Dermis microvascular lymphatic vessel endothelial cell (primary cell): ENCODE data around the gene SLC12A1. TPM values are rescaled to one million over a fixed set of nuclear protein-coding genes. Genes with fewer than 3 reads are reported as not detected.
A peak's percentile ranks its signal among the peaks of the same experiment; 100 is the strongest.

Source experiments
- DNase-seq, 2 donors: peaks; one replicate each; pipeline versions ENCODE4 v3.0.0 to v3.0.0-alpha.2; 2010; ENCODE audit warnings: low read depth in 2 of 2
- total RNA-seq: library from RNA; depleted of rRNA; stranded (reverse); fragments of >200 nt; gene quantifications from 2 replicates; pipeline ENCODE4 v1.2.1, GENCODE V29; 2014

Gene SLC12A1
- total RNA-seq, 1 donor from 2014 or later: not detected

DNA sequence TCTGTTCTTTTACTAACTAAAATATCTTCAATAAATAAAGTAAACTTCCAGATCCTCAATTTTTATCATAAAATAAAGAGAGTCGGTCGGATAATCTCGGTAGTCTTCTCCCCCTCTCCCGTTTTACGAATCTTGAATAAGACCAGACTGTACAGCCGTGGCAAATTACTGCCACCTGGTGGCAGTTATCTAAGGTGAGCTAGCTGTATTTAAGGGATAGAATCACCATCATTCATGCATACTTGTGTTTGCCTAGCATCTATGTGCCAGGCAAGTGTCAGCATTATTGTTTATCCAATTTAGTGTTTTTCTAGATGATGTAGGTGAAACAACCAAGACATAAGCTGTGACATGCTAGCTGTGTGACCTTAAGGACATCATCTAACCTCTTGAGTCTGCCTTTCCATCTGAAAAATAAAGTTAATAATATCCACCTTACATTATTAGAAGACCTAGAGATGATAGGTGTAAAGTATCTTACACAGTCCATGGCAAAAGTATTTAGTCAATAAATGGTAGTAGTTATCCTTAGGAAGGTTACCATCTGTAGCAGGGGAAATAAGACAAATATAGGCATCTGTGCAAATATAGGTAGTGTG is 146.5 kb downstream of the SLC12A1 start:
- DNase-seq: peak; percentile 64 to 81

Other genes starting within 250 kb of the SLC12A1 start
- gene SLC24A5, start 85.3 kb upstream of the SLC12A1 start, total RNA-seq: not detected in 2 replicates
- 7.3 and 8.6 TPM in 2 replicates for gene MYEF2, start 28.0 kb upstream of the SLC12A1 start, total RNA-seq
- gene CTXN2, start 14.6 kb upstream of the SLC12A1 start, total RNA-seq: not detected in 2 replicates
- gene DUT, start 125.1 kb downstream of the SLC12A1 start, total RNA-seq: 34.5 and 38.0 TPM in 2 replicates